Measurements from ENCODE around the gene IMPG1.

- TF ChIP-seq POLR2A (IDR thresholded peaks at IDR 0.05; ENCODE audit: extremely low read depth, insufficient read length): no peak
- TF ChIP-seq CTCF (IDR thresholded peaks at IDR 0.05; ENCODE audit: low read depth, low read length): no peak
- no peak for TF ChIP-seq MAX (IDR thresholded peaks at IDR 0.05; ENCODE audit: low read depth, low read length)
- no peak for TF ChIP-seq MYC (IDR thresholded peaks at IDR 0.05; ENCODE audit: low read depth, low read length)
Observed at GRCh38 chr6:76000629-76001028, 71.8 kb downstream of the IMPG1 start.
